OCI-LY3 (cell line): ENCODE results near the gene PRRT2.
A peak's percentile ranks its signal among the peaks of the same experiment; 100 is the strongest.

Experiments
- H2AFZ ChIP-seq: fragments of 200-600, 300-600 bp; shearing (Covaris generic); 2 replicates; pipeline ENCODE4 v1.6.0; 2014; ENCODE audit warnings: antibody characterized with exemption, low read depth, low read length
- H3K27ac ChIP-seq: fragments of 200-600, 300-600 bp; sonication (generic); 2 replicates; pipeline ENCODE4 v1.5.1; 2014; ENCODE audit warnings: mild to moderate bottlenecking, low read length, moderate library complexity, mixed read lengths
- H3K27me3 ChIP-seq: fragments of 200-600, 300-600 bp; sonication (generic); 2 replicates; pipeline ENCODE4 v1.6.1; 2014; ENCODE audit warnings: low read depth, low read length, mixed read lengths
- H3K36me3 ChIP-seq: fragments of 200-600, 300-600 bp; sonication (generic); replicated peaks from 2 replicates; pipeline ENCODE3; 2014; ENCODE audit warnings: low read depth, low read length, mixed read lengths
- H3K4me1 ChIP-seq: fragments of 300-600, 200-600 bp; sonication (generic); 2 replicates; pipeline ENCODE4 v1.6.1; 2014; ENCODE audit warnings: low read length, mixed read lengths
- H3K4me2 ChIP-seq: fragments of 200-600, 300-600 bp; sonication (generic); 2 replicates; pipeline ENCODE4 v1.6.1; 2014; ENCODE audit warnings: low read length, mixed read lengths
- H3K4me3 ChIP-seq: fragments of 300-600, 200-600 bp; sonication (generic); 2 replicates; pipeline ENCODE4 v1.5.1; 2014; ENCODE audit warnings: antibody characterized with exemption, mild to moderate bottlenecking, low read length, moderate library complexity
- H3K79me2 ChIP-seq: fragments of 300-600, 200-600 bp; shearing (Covaris generic); 2 replicates; pipeline ENCODE4 v1.6.1; 2014; ENCODE audit warnings: mild to moderate bottlenecking, low read length, mixed read lengths
- H3K9ac ChIP-seq: fragments of 300-600, 200-600 bp; shearing (Covaris generic); 2 replicates; pipeline ENCODE4 v1.6.0; 2014; ENCODE audit warnings: mild to moderate bottlenecking, low read length, moderate library complexity
- H3K9me3 ChIP-seq: fragments of 200-600, 300-600 bp; shearing (Covaris generic); 2 replicates; pipeline ENCODE4 v1.6.1; 2014; ENCODE audit warnings: low read length, mixed read lengths; ENCODE audit not compliant: insufficient read depth
- H4K20me1 ChIP-seq: fragments of 200-600, 300-600 bp; sonication (generic); 2 replicates; pipeline ENCODE4 v1.6.1; 2016; ENCODE audit warnings: low read length, mixed read lengths; ENCODE audit not compliant: insufficient read depth
- EZH2phosphoT487 ChIP-seq: fragments of 200-600 bp; shearing (Covaris generic); IDR thresholded peaks from 2 replicates; pipeline ENCODE4 v1.6.1; 2018; ENCODE audit warnings: antibody characterized with exemption, mixed run types, low read depth
- TF ChIP-seq, protein P1 (sequence below): fragments of 200-600, 300-600 bp; sonication (generic); IDR thresholded peaks from 2 replicates; pipeline ENCODE4 v1.5.1; 2014; ENCODE audit warnings: antibody characterized with exemption, low read length, low read depth

PRRT2 gene

DNA sequence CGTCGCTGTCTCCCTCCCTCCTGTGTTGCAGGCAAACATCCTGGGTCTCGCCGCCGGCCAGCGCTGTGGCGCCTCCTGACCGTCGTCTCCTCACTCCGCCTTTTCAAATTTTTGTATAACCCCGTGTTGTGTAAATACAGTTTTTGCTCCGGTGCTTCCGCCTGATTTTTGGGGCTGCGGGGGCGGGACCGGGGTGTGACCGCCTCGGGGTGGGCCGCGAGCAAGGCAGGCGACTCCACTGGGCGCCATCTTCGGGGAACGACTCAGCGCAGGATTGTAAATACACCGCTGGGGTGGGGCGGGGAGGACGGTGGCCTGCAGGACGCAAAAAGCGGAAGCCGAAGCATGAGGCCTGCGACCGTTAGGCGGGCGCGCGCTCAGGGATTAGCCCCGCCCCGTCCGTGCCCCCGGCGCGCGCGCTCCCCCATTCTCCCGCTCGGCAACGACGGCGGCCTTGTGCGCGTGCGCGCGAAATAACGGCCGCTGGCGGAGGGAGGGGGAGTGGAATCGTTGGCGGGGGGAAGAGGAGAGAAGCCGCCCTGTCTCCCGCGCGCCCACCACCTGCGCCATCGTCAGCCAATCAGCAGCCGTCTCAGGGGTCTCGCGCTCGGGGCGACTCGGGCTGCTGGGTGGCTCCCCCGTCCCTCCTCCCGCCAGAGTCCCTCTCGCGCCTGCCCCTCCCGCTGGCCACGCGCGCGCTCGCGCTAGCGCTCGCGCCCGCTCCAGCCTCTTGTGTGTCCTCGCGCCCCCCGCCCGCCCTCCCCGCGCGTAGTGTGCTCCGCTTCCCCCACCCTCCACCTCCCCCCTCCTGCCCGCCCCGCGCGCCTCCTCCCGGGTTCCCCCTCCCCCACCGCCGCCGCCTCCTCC is 6.5 kb upstream of the PRRT2 start:
- Histone ChIP-seq H3K4me1 (peaks cover 51% of the 10 kb centered on the region), H3K9me3 (no peaks in the 10 kb centered on the region), H2AFZ (no peak overlapping the region)

DNA sequence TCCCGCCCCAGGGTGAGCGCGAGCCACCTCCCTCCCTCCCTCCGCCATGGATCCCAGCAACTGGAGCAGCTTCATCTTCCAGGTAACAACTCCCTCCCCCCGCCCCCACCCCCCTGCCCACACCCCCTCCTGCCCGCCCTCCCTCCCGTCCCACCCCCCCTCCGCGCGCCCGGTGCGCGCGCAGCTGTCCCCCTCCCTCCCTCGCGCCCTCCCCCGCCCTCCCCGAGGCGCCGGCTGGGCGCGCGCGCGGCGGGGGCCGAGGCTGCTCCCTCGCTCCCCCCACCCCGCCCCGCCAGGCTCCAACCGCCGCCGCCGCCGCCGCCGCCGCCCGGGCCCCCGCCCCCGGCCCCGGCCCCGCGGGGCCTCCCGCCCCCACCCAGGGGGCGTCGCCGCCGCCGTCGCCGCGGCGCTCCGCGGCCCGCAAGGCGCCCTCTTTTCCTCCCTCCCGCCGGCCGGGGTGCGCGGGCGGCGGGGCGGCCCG is 5.9 kb upstream of the PRRT2 start, which contains the start of gene MAZ:
Gene MAZ, plus strand, starts transcription at position 431 of the 481 bp plus-strand sequence. CDS start 173 bp downstream, outside the sequence.
- Histone ChIP-seq H3K27me3 (no peaks in the 10 kb centered on the region), H3K4me2 (peak within 1 kb of the TSS; percentile 97), H3K27ac (peak within 1 kb of the TSS; percentile 87), H2AFZ (no peak within 1 kb of the TSS), H3K4me1 (peaks cover 57% of the 10 kb centered on the region), H3K9me3 (no peaks in the 10 kb centered on the region), H3K36me3 (peaks cover 59% of the 10 kb centered on the region), H4K20me1 (peaks cover 25% of the 10 kb centered on the region), H3K9ac (peak within 1 kb of the TSS; percentile 98), H3K79me2 (peaks cover 28% of the 10 kb centered on the region), H3K4me3 (peak within 1 kb of the TSS; percentile 84)
- no peak for TF ChIP-seq EZH2phosphoT487
- TF ChIP-seq, protein P1, sequence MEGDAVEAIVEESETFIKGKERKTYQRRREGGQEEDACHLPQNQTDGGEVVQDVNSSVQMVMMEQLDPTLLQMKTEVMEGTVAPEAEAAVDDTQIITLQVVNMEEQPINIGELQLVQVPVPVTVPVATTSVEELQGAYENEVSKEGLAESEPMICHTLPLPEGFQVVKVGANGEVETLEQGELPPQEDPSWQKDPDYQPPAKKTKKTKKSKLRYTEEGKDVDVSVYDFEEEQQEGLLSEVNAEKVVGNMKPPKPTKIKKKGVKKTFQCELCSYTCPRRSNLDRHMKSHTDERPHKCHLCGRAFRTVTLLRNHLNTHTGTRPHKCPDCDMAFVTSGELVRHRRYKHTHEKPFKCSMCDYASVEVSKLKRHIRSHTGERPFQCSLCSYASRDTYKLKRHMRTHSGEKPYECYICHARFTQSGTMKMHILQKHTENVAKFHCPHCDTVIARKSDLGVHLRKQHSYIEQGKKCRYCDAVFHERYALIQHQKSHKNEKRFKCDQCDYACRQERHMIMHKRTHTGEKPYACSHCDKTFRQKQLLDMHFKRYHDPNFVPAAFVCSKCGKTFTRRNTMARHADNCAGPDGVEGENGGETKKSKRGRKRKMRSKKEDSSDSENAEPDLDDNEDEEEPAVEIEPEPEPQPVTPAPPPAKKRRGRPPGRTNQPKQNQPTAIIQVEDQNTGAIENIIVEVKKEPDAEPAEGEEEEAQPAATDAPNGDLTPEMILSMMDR = no peak

More for the DNA sequence above, 6.5 kb upstream of the PRRT2 start:
- Histone ChIP-seq H3K4me2 (peak overlapping the region; percentile 71), H3K36me3 (peaks cover 61% of the 10 kb centered on the region), H4K20me1 (peaks cover 20% of the 10 kb centered on the region), H3K4me3 (peak overlapping the region; percentile 81), H3K27ac (peak overlapping the region; percentile 72), H3K27me3 (no peaks in the 10 kb centered on the region), H3K9ac (peak overlapping the region; percentile 82), H3K79me2 (peaks cover 28% of the 10 kb centered on the region)
- no peak for TF ChIP-seq EZH2phosphoT487
- TF ChIP-seq, protein P1 = no peak

DNA sequence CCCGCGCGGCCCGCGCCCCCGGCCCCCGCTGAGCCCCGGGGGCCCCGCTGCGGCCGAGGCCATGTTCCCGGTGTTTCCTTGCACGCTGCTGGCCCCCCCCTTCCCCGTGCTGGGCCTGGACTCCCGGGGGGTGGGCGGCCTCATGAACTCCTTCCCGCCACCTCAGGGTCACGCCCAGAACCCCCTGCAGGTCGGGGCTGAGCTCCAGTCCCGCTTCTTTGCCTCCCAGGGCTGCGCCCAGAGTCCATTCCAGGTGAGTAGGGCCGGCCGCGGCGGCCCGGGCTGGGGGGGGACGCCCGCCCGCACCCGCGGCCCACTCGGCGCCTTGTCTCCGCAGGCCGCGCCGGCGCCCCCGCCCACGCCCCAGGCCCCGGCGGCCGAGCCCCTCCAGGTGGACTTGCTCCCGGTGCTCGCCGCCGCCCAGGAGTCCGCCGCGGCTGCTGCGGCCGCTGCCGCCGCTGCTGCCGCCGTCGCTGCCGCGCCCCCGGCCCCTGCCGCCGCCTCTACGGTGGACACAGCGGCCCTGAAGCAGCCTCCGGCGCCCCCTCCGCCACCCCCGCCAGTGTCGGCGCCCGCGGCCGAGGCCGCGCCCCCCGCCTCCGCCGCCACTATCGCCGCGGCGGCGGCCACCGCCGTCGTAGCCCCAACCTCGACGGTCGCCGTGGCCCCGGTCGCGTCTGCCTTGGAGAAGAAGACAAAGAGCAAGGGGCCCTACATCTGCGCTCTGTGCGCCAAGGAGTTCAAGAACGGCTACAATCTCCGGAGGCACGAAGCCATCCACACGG is 5.2 kb upstream of the PRRT2 start:
- peaks cover 25% of the 10 kb centered on the region for H4K20me1 ChIP-seq
- no peaks in the 10 kb centered on the region for H3K9me3 ChIP-seq
- H3K36me3 ChIP-seq = peaks cover 52% of the 10 kb centered on the region
- peak overlapping the region; percentile 84 for H3K4me3 ChIP-seq
- H3K27me3 ChIP-seq = no peaks in the 10 kb centered on the region
- H3K4me2 ChIP-seq = peak overlapping the region; percentile 97
- no peak overlapping the region for H2AFZ ChIP-seq
- H3K79me2 ChIP-seq = peaks cover 28% of the 10 kb centered on the region
- peaks cover 64% of the 10 kb centered on the region for H3K4me1 ChIP-seq
- H3K27ac ChIP-seq = peak overlapping the region; percentile 87
- H3K9ac ChIP-seq = peak overlapping the region; percentile 98
- TF ChIP-seq, protein P1 = no peak
- no peak for TF ChIP-seq EZH2phosphoT487
